ENCODE measurements around the gene SLC5A10. TPM values are rescaled to one million over a fixed set of nuclear protein-coding genes. Genes with fewer than 3 reads are reported as not detected.

SLC5A10 gene
- total and polyA plus RNA-seq, 4 donors: 0.13 to 0.51 TPM; not detected in 2

- Histone ChIP-seq H3K27me3 (ENCODE audit: control insufficient read depth, insufficient read depth, low read length) (no peaks in the 10 kb centered on the region), H3K36me3 (ENCODE audit: control insufficient read depth, insufficient read depth, low read length) (no peaks in the 10 kb centered on the region), H3K4me1 (ENCODE audit: control insufficient read depth, insufficient read depth, low read length) (no peaks in the 10 kb centered on the region), H3K4me3 (ENCODE audit: low read depth, low read length) (no peak overlapping the region), H3K9me3 (ENCODE audit: control insufficient read depth, insufficient read depth, low read length) (no peaks in the 10 kb centered on the region), H3K27ac (ENCODE audit: low read depth, low read length) (no peak overlapping the region)
- WGBS (ENCODE audit: insufficient coverage): 87% methylated on average over 5 of the region's 5 CpGs
- no peak for DNase-seq (ENCODE audit: low read depth in 4 of 6, low spot score in 6 of 6)
These were observed 7.3 kb upstream of the SLC5A10 start for GRCh38 chr17:18944646-18945045.

GRCh38 chr17:18946536-18946935, 5.4 kb upstream of the SLC5A10 start:
- Histone ChIP-seq H3K27ac (ENCODE audit: low read depth, low read length) (no peak overlapping the region), H3K9me3 (ENCODE audit: control insufficient read depth, insufficient read depth, low read length) (no peaks in the 10 kb centered on the region), H3K36me3 (ENCODE audit: control insufficient read depth, insufficient read depth, low read length) (no peaks in the 10 kb centered on the region), H3K4me3 (ENCODE audit: low read depth, low read length) (no peak overlapping the region), H3K27me3 (ENCODE audit: control insufficient read depth, insufficient read depth, low read length) (no peaks in the 10 kb centered on the region), H3K4me1 (ENCODE audit: control insufficient read depth, insufficient read depth, low read length) (no peaks in the 10 kb centered on the region)
- DNase-seq (ENCODE audit: low read depth in 4 of 6, low spot score in 6 of 6): no peak
- 43% methylated on average over 1 of the region's 2 CpGs for WGBS (ENCODE audit: insufficient coverage)

- H3K4me1 ChIP-seq (ENCODE audit: control insufficient read depth, insufficient read depth, low read length): no peaks in the 10 kb centered on the region
- H3K9me3 ChIP-seq (ENCODE audit: control insufficient read depth, insufficient read depth, low read length): no peaks in the 10 kb centered on the region
- no peaks in the 10 kb centered on the region for H3K36me3 ChIP-seq (ENCODE audit: control insufficient read depth, insufficient read depth, low read length)
- H3K4me3 ChIP-seq (ENCODE audit: low read depth, low read length): no peak overlapping the region
- no peak overlapping the region for H3K27ac ChIP-seq (ENCODE audit: low read depth, low read length)
- WGBS (ENCODE audit: insufficient coverage): no CpG with 5 or more reads among the region's 6 CpGs
- no peak for DNase-seq (ENCODE audit: low read depth in 4 of 6, low spot score in 6 of 6)
- H3K27me3 ChIP-seq (ENCODE audit: control insufficient read depth, insufficient read depth, low read length): no peaks in the 10 kb centered on the region
These were observed 4.1 kb upstream of the SLC5A10 start for GRCh38 chr17:18947866-18948265.

- Histone ChIP-seq H3K36me3 (ENCODE audit: control insufficient read depth, insufficient read depth, low read length) (no peaks in the 10 kb centered on the region), H3K9me3 (ENCODE audit: control insufficient read depth, insufficient read depth, low read length) (no peaks in the 10 kb centered on the region), H3K27ac (ENCODE audit: low read depth, low read length) (no peak overlapping the region), H3K27me3 (ENCODE audit: control insufficient read depth, insufficient read depth, low read length) (no peaks in the 10 kb centered on the region), H3K4me1 (ENCODE audit: control insufficient read depth, insufficient read depth, low read length) (no peaks in the 10 kb centered on the region), H3K4me3 (ENCODE audit: low read depth, low read length) (no peak overlapping the region)
- no peak for DNase-seq (ENCODE audit: low read depth in 4 of 6, low spot score in 6 of 6)
- 83% methylated on average over 7 of the region's 8 CpGs for WGBS (ENCODE audit: insufficient coverage)
These were observed 3.4 kb upstream of the SLC5A10 start for GRCh38 chr17:18948476-18949006.

- no peak for DNase-seq (ENCODE audit: low read depth in 4 of 6, low spot score in 6 of 6)
- 77% methylated on average over 5 of the region's 6 CpGs for WGBS (ENCODE audit: insufficient coverage)
- H3K9me3 ChIP-seq (ENCODE audit: control insufficient read depth, insufficient read depth, low read length): no peaks in the 10 kb centered on the region
- H3K27ac ChIP-seq (ENCODE audit: low read depth, low read length): no peak overlapping the region
- no peaks in the 10 kb centered on the region for H3K36me3 ChIP-seq (ENCODE audit: control insufficient read depth, insufficient read depth, low read length)
- H3K4me1 ChIP-seq (ENCODE audit: control insufficient read depth, insufficient read depth, low read length): no peaks in the 10 kb centered on the region
- no peaks in the 10 kb centered on the region for H3K27me3 ChIP-seq (ENCODE audit: control insufficient read depth, insufficient read depth, low read length)
- no peak overlapping the region for H3K4me3 ChIP-seq (ENCODE audit: low read depth, low read length)
These were observed 2.4 kb upstream of the SLC5A10 start for GRCh38 chr17:18949566-18949965.

GRCh38 chr17:18950346-18950745, 1.6 kb upstream of the SLC5A10 start:
- Histone ChIP-seq H3K27ac (ENCODE audit: low read depth, low read length) (no peak overlapping the region), H3K36me3 (ENCODE audit: control insufficient read depth, insufficient read depth, low read length) (no peaks in the 10 kb centered on the region), H3K4me3 (ENCODE audit: low read depth, low read length) (no peak overlapping the region), H3K4me1 (ENCODE audit: control insufficient read depth, insufficient read depth, low read length) (no peaks in the 10 kb centered on the region), H3K9me3 (ENCODE audit: control insufficient read depth, insufficient read depth, low read length) (no peaks in the 10 kb centered on the region), H3K27me3 (ENCODE audit: control insufficient read depth, insufficient read depth, low read length) (no peaks in the 10 kb centered on the region)
- WGBS (ENCODE audit: insufficient coverage): 53% methylated on average over 3 of the region's 4 CpGs
- no peak for DNase-seq (ENCODE audit: low read depth in 4 of 6, low spot score in 6 of 6)

GRCh38 chr17:18950944-18951905, 740 bp upstream of the SLC5A10 start:
- Histone ChIP-seq H3K36me3 (ENCODE audit: control insufficient read depth, insufficient read depth, low read length) (no peaks in the 10 kb centered on the region), H3K27me3 (ENCODE audit: control insufficient read depth, insufficient read depth, low read length) (no peaks in the 10 kb centered on the region), H3K4me1 (ENCODE audit: control insufficient read depth, insufficient read depth, low read length) (no peaks in the 10 kb centered on the region), H3K27ac (ENCODE audit: low read depth, low read length) (no peak overlapping the region), H3K4me3 (ENCODE audit: low read depth, low read length) (no peak overlapping the region), H3K9me3 (ENCODE audit: control insufficient read depth, insufficient read depth, low read length) (no peaks in the 10 kb centered on the region)
- no peak for DNase-seq (ENCODE audit: low read depth in 4 of 6, low spot score in 6 of 6)
- WGBS (ENCODE audit: insufficient coverage): 83% methylated on average over 34 of the region's 34 CpGs

- Histone ChIP-seq H3K4me1 (ENCODE audit: control insufficient read depth, insufficient read depth, low read length) (no peaks in the 10 kb centered on the region), H3K27me3 (ENCODE audit: control insufficient read depth, insufficient read depth, low read length) (no peaks in the 10 kb centered on the region), H3K9me3 (ENCODE audit: control insufficient read depth, insufficient read depth, low read length) (no peaks in the 10 kb centered on the region), H3K27ac (ENCODE audit: low read depth, low read length) (no peak overlapping the region), H3K4me3 (ENCODE audit: low read depth, low read length) (no peak overlapping the region), H3K36me3 (ENCODE audit: control insufficient read depth, insufficient read depth, low read length) (no peaks in the 10 kb centered on the region)
- WGBS (ENCODE audit: insufficient coverage): 97% methylated on average over 11 of the region's 14 CpGs
- no peak for DNase-seq (ENCODE audit: low read depth in 4 of 6, low spot score in 6 of 6)
These were observed 1.3 kb downstream of the SLC5A10 start for GRCh38 chr17:18953231-18953728.

GRCh38 chr17:18954321-18954720, 2.4 kb downstream of the SLC5A10 start:
- Histone ChIP-seq H3K36me3 (ENCODE audit: control insufficient read depth, insufficient read depth, low read length) (no peaks in the 10 kb centered on the region), H3K9me3 (ENCODE audit: control insufficient read depth, insufficient read depth, low read length) (no peaks in the 10 kb centered on the region), H3K4me1 (ENCODE audit: control insufficient read depth, insufficient read depth, low read length) (no peaks in the 10 kb centered on the region), H3K27ac (ENCODE audit: low read depth, low read length) (no peak overlapping the region), H3K27me3 (ENCODE audit: control insufficient read depth, insufficient read depth, low read length) (no peaks in the 10 kb centered on the region), H3K4me3 (ENCODE audit: low read depth, low read length) (no peak overlapping the region)
- DNase-seq (ENCODE audit: low read depth in 4 of 6, low spot score in 6 of 6): no peak
- 85% methylated on average over 3 of the region's 3 CpGs for WGBS (ENCODE audit: insufficient coverage)

GRCh38 chr17:18955009-18955408, 3.0 kb downstream of the SLC5A10 start:
- no peak for DNase-seq (ENCODE audit: low read depth in 4 of 6, low spot score in 6 of 6)
- 96% methylated on average over 5 of the region's 6 CpGs for WGBS (ENCODE audit: insufficient coverage)
- no peaks in the 10 kb centered on the region for H3K27me3 ChIP-seq (ENCODE audit: control insufficient read depth, insufficient read depth, low read length)
- no peak overlapping the region for H3K4me3 ChIP-seq (ENCODE audit: low read depth, low read length)
- H3K9me3 ChIP-seq (ENCODE audit: control insufficient read depth, insufficient read depth, low read length): no peaks in the 10 kb centered on the region
- no peak overlapping the region for H3K27ac ChIP-seq (ENCODE audit: low read depth, low read length)
- no peaks in the 10 kb centered on the region for H3K36me3 ChIP-seq (ENCODE audit: control insufficient read depth, insufficient read depth, low read length)
- no peaks in the 10 kb centered on the region for H3K4me1 ChIP-seq (ENCODE audit: control insufficient read depth, insufficient read depth, low read length)

All from spinal cord (tissue), 10 donors.